ENCODE results near the gene DMD.
"Not testable (repeated sequence)": the region's sequence is repeated elsewhere in the genome, so short reads cannot be mapped to it uniquely, and the experiment has no call there.

Gene DMD

GRCh38 chrX:32744921-32745320, 466.4 kb downstream of the DMD start:
- H3K4me1 Mint-ChIP-seq, result no peaks in the 10 kb centered on the region
- H3K27ac Mint-ChIP-seq, result no peak overlapping the region
- H3K9me3 Mint-ChIP-seq, result peaks cover 7% of the 10 kb centered on the region
- no peaks in the 10 kb centered on the region for H3K27me3 Mint-ChIP-seq
- no peaks in the 10 kb centered on the region for H3K36me3 Mint-ChIP-seq
- no peak overlapping the region for H3K4me3 Mint-ChIP-seq

GRCh38 chrX:32741910-32742309, 469.4 kb downstream of the DMD start:
- Mint-ChIP-seq H3K4me1 (no peaks in the 10 kb centered on the region), H3K27ac (no peak overlapping the region), H3K36me3 (no peaks in the 10 kb centered on the region)

GRCh38 chrX:32708542-32708941, 502.8 kb downstream of the DMD start:
- no peaks in the 10 kb centered on the region for H3K36me3 Mint-ChIP-seq

More at GRCh38 chrX:32741910-32742309, 469.4 kb downstream of the DMD start:
- Mint-ChIP-seq H3K4me3 (no peak overlapping the region), H3K9me3 (peaks cover 7% of the 10 kb centered on the region), H3K27me3 (no peaks in the 10 kb centered on the region)

GRCh38 chrX:32705385-32705784, 506.0 kb downstream of the DMD start:
- H3K27ac Mint-ChIP-seq, H3K4me3 Mint-ChIP-seq, H3K4me1 Mint-ChIP-seq, H3K36me3 Mint-ChIP-seq, H3K9me3 Mint-ChIP-seq, H3K27me3 Mint-ChIP-seq: not testable (repeated sequence)

More at GRCh38 chrX:32708542-32708941, 502.8 kb downstream of the DMD start:
- no peaks in the 10 kb centered on the region for H3K4me1 Mint-ChIP-seq
- no peaks in the 10 kb centered on the region for H3K27me3 Mint-ChIP-seq
- H3K9me3 Mint-ChIP-seq, result no peaks in the 10 kb centered on the region
- no peak overlapping the region for H3K4me3 Mint-ChIP-seq
- no peak overlapping the region for H3K27ac Mint-ChIP-seq

- H3K4me3 Mint-ChIP-seq, result no peak overlapping the region
- no peaks in the 10 kb centered on the region for H3K27me3 Mint-ChIP-seq
- no peaks in the 10 kb centered on the region for H3K36me3 Mint-ChIP-seq
- no peaks in the 10 kb centered on the region for H3K9me3 Mint-ChIP-seq
- no peak overlapping the region for H3K27ac Mint-ChIP-seq
- H3K4me1 Mint-ChIP-seq, result no peaks in the 10 kb centered on the region
Measured at GRCh38 chrX:32687379-32687778, 524.0 kb downstream of the DMD start.

- H3K27ac Mint-ChIP-seq, result no peak overlapping the region
- H3K36me3 Mint-ChIP-seq, result no peaks in the 10 kb centered on the region
- no peaks in the 10 kb centered on the region for H3K9me3 Mint-ChIP-seq
- no peaks in the 10 kb centered on the region for H3K27me3 Mint-ChIP-seq
- no peak overlapping the region for H3K4me3 Mint-ChIP-seq
- H3K4me1 Mint-ChIP-seq, result no peaks in the 10 kb centered on the region
Measured at GRCh38 chrX:32678487-32678886, 532.9 kb downstream of the DMD start.

- no peaks in the 10 kb centered on the region for H3K4me1 Mint-ChIP-seq
- no peak overlapping the region for H3K4me3 Mint-ChIP-seq
- no peak overlapping the region for H3K27ac Mint-ChIP-seq
- no peaks in the 10 kb centered on the region for H3K27me3 Mint-ChIP-seq
- H3K36me3 Mint-ChIP-seq, result no peaks in the 10 kb centered on the region
- no peaks in the 10 kb centered on the region for H3K9me3 Mint-ChIP-seq
Measured at GRCh38 chrX:32673193-32673592, 538.2 kb downstream of the DMD start.

- Mint-ChIP-seq H3K36me3 (no peaks in the 10 kb centered on the region), H3K4me1 (no peaks in the 10 kb centered on the region), H3K4me3 (no peak overlapping the region)
Measured at GRCh38 chrX:32662516-32662915, 548.8 kb downstream of the DMD start.

GRCh38 chrX:32644476-32645245, 566.7 kb downstream of the DMD start:
- H3K27ac Mint-ChIP-seq, result no peak overlapping the region
- H3K36me3 Mint-ChIP-seq, result no peaks in the 10 kb centered on the region
- no peak overlapping the region for H3K4me3 Mint-ChIP-seq
- no peaks in the 10 kb centered on the region for H3K9me3 Mint-ChIP-seq
- H3K27me3 Mint-ChIP-seq, result no peaks in the 10 kb centered on the region
- H3K4me1 Mint-ChIP-seq, result no peaks in the 10 kb centered on the region

More at GRCh38 chrX:32662516-32662915, 548.8 kb downstream of the DMD start:
- H3K9me3 Mint-ChIP-seq, result peaks cover 5% of the 10 kb centered on the region
- no peaks in the 10 kb centered on the region for H3K27me3 Mint-ChIP-seq
- no peak overlapping the region for H3K27ac Mint-ChIP-seq

GRCh38 chrX:32642283-32642682, 569.1 kb downstream of the DMD start:
- Mint-ChIP-seq H3K4me3 (no peak overlapping the region), H3K36me3 (no peaks in the 10 kb centered on the region), H3K4me1 (no peaks in the 10 kb centered on the region), H3K27ac (no peak overlapping the region), H3K9me3 (no peaks in the 10 kb centered on the region), H3K27me3 (no peaks in the 10 kb centered on the region)

- no peaks in the 10 kb centered on the region for H3K4me1 Mint-ChIP-seq
- no peak overlapping the region for H3K4me3 Mint-ChIP-seq
- no peaks in the 10 kb centered on the region for H3K9me3 Mint-ChIP-seq
- no peak overlapping the region for H3K27ac Mint-ChIP-seq
- H3K27me3 Mint-ChIP-seq, result no peaks in the 10 kb centered on the region
- no peaks in the 10 kb centered on the region for H3K36me3 Mint-ChIP-seq
Measured at GRCh38 chrX:32618154-32618553, 593.2 kb downstream of the DMD start.

GRCh38 chrX:32614707-32615106, 596.6 kb downstream of the DMD start:
- Mint-ChIP-seq H3K36me3 (no peaks in the 10 kb centered on the region), H3K27me3 (no peaks in the 10 kb centered on the region), H3K9me3 (no peaks in the 10 kb centered on the region), H3K27ac (no peak overlapping the region), H3K4me3 (no peak overlapping the region), H3K4me1 (no peaks in the 10 kb centered on the region)

- H3K36me3 Mint-ChIP-seq, result no peaks in the 10 kb centered on the region
- no peak overlapping the region for H3K27ac Mint-ChIP-seq
- no peaks in the 10 kb centered on the region for H3K9me3 Mint-ChIP-seq
Measured at GRCh38 chrX:32599156-32599555, 612.2 kb downstream of the DMD start.

GRCh38 chrX:32598707-32599106, 612.6 kb downstream of the DMD start:
- Mint-ChIP-seq H3K9me3 (no peaks in the 10 kb centered on the region), H3K4me1 (no peaks in the 10 kb centered on the region), H3K4me3 (no peak overlapping the region), H3K36me3 (no peaks in the 10 kb centered on the region), H3K27ac (no peak overlapping the region), H3K27me3 (no peaks in the 10 kb centered on the region)

More at GRCh38 chrX:32599156-32599555, 612.2 kb downstream of the DMD start:
- Mint-ChIP-seq H3K27me3 (no peaks in the 10 kb centered on the region), H3K4me3 (no peak overlapping the region), H3K4me1 (no peaks in the 10 kb centered on the region)

GRCh38 chrX:32597777-32598176, 613.6 kb downstream of the DMD start:
- no peak overlapping the region for H3K27ac Mint-ChIP-seq
- H3K4me1 Mint-ChIP-seq, result no peaks in the 10 kb centered on the region
- H3K4me3 Mint-ChIP-seq, result no peak overlapping the region
- no peaks in the 10 kb centered on the region for H3K27me3 Mint-ChIP-seq
- H3K36me3 Mint-ChIP-seq, result no peaks in the 10 kb centered on the region
- no peaks in the 10 kb centered on the region for H3K9me3 Mint-ChIP-seq

- H3K27ac Mint-ChIP-seq, result no peak overlapping the region
Measured at GRCh38 chrX:32592786-32593185, 618.6 kb downstream of the DMD start.

GRCh38 chrX:32591589-32591988, 619.8 kb downstream of the DMD start:
- Mint-ChIP-seq H3K27me3 (no peaks in the 10 kb centered on the region), H3K4me1 (no peaks in the 10 kb centered on the region), H3K4me3 (no peak overlapping the region), H3K27ac (no peak overlapping the region), H3K9me3 (no peaks in the 10 kb centered on the region), H3K36me3 (no peaks in the 10 kb centered on the region)

More at GRCh38 chrX:32592786-32593185, 618.6 kb downstream of the DMD start:
- Mint-ChIP-seq H3K36me3 (no peaks in the 10 kb centered on the region), H3K27me3 (no peaks in the 10 kb centered on the region), H3K4me1 (no peaks in the 10 kb centered on the region), H3K4me3 (no peak overlapping the region), H3K9me3 (no peaks in the 10 kb centered on the region)

Measured in activated naive CD4-positive, alpha-beta T cell treated with anti-CD3 and anti-CD28 coated beads, Interleukin-2, amount 50 U/mL, for 24 hours (primary cell).